GM23248 (cell line): ENCODE results near the gene THG1L. TPM values are rescaled to one million over a fixed set of nuclear protein-coding genes. Genes with fewer than 3 reads are reported as not detected.

ENCODE experiments used
- DNase-seq: peaks from one replicate; pipeline ENCODE4 v3.0.0-alpha.2; 2015
- H2AFZ ChIP-seq: fragments of 200-600 bp; sonication (generic); 2 replicates; pipeline ENCODE4 v1.6.1; 2016; ENCODE audit warnings: antibody characterized with exemption
- H3F3A ChIP-seq: fragments of 200-600 bp; sonication (generic); 2 replicates; pipeline ENCODE4 v1.6.1; 2016; ENCODE audit warnings: mild to moderate bottlenecking, antibody characterized with exemption, mixed run types; ENCODE audit not compliant: insufficient read depth
- H3K27ac ChIP-seq: fragments of 200-600 bp; sonication (generic); 2 replicates; pipeline ENCODE4 v1.5.1; 2016; ENCODE audit warnings: mild to moderate bottlenecking
- H3K27me3 ChIP-seq: fragments of 200-600 bp; sonication (generic); replicated peaks from 2 replicates; pipeline ENCODE4 v1.6.1; 2016; ENCODE audit warnings: mild to moderate bottlenecking; ENCODE audit not compliant: insufficient read depth
- H3K36me3 ChIP-seq: fragments of 200-600 bp; sonication (generic); 2 replicates; pipeline ENCODE4 v1.6.1; 2016; ENCODE audit warnings: low read depth, mild to moderate bottlenecking
- H3K4me1 ChIP-seq: fragments of 200-600 bp; sonication (generic); 2 replicates; pipeline ENCODE4 v1.6.1; 2016; ENCODE audit warnings: mild to moderate bottlenecking; ENCODE audit not compliant: insufficient read depth
- H3K4me2 ChIP-seq: fragments of 200-600 bp; sonication (generic); one replicate; pipeline ENCODE4 v1.6.1; 2016; ENCODE audit warnings: mild to moderate bottlenecking; ENCODE audit not compliant: unreplicated experiment
- H3K4me3 ChIP-seq: fragments of 200-600 bp; sonication (generic); 2 replicates; pipeline ENCODE4 v1.5.1; 2016; ENCODE audit warnings: mild to moderate bottlenecking
- H3K79me2 ChIP-seq: fragments of 200-600 bp; sonication (generic); 2 replicates; pipeline ENCODE4 v1.6.1; 2016; ENCODE audit warnings: mild to moderate bottlenecking; ENCODE audit not compliant: insufficient read depth
- H3K9ac ChIP-seq: fragments of 200-600 bp; sonication (generic); 2 replicates; pipeline ENCODE4 v1.6.1; 2016; ENCODE audit warnings: mild to moderate bottlenecking
- H3K9me2 ChIP-seq: fragments of 200-600 bp; sonication (generic); 2 replicates; pipeline ENCODE4 v1.6.1; 2016; ENCODE audit warnings: mixed run types, mild to moderate bottlenecking, moderate library complexity; ENCODE audit not compliant: insufficient read depth
- H3K9me3 ChIP-seq: fragments of 200-600 bp; sonication (generic); one replicate; pipeline ENCODE4 v1.6.1; 2017; ENCODE audit warnings: low read depth
- H4K20me1 ChIP-seq: fragments of 200-600 bp; sonication (generic); 2 replicates; pipeline ENCODE4 v1.6.0; 2016; ENCODE audit not compliant: insufficient read depth
- EZH2 ChIP-seq: fragments of 200-600 bp; sonication (generic); IDR thresholded peaks from 2 replicates; pipeline ENCODE4 v1.6.1; 2018; ENCODE audit warnings: antibody characterized with exemption, mild to moderate bottlenecking; ENCODE audit not compliant: insufficient read depth, poor library complexity, severe bottlenecking
- EZH2phosphoT487 ChIP-seq: fragments of 200-600 bp; sonication (generic); IDR thresholded peaks from 2 replicates; pipeline ENCODE4 v1.6.1; 2018; ENCODE audit warnings: antibody characterized with exemption, moderate library complexity, mild to moderate bottlenecking, low read depth; ENCODE audit not compliant: insufficient read depth
- WGBS, 2 experiments: methylation state at CpG; one replicate each; pipeline ENCODE4 v1.1.6; 2015 to 2017; ENCODE audit warnings: low lambda C conversion rate in 2 of 2, low coverage in 1 of 2; ENCODE audit errors: missing lambda C conversion rate in 2 of 2; 5-methylcytosine and 5-hydroxymethylcytosine counted together
- in situ Hi-C: fragments of 300-500 bp; cut with MboI; formaldehyde crosslinking; loops from 2 replicates; pipeline ENCODE4 v1.15.0; 2020
- polyA plus RNA-seq: library from polyadenylated mRNA; unstranded; fragments of >200 nt; fragmentation: Nextera tagmentation; extraction: Ambion mirVana; gene quantifications from 2 replicates; pipeline ENCODE4 v1.2.1, GENCODE V29; 2016
- total RNA-seq: library from RNA; depleted of rRNA; stranded (reverse); fragments of >200 nt; shearing (Covaris generic); gene quantifications from 2 replicates; pipeline ENCODE4 v1.2.3, GENCODE V29; 2014

The THG1L gene
- total and polyA plus RNA-seq, 2 experiments from 2014 or later = 8.9 to 10.3 TPM

GRCh38 chr5:157750320-157750719 lies 19.1 kb downstream of the THG1L start:
- H3K27me3 ChIP-seq = no peaks in the 10 kb centered on the region
- H3K79me2 ChIP-seq = no peaks in the 10 kb centered on the region
- H3K9me2 ChIP-seq = no peaks in the 10 kb centered on the region
- no peaks in the 10 kb centered on the region for H3K9me3 ChIP-seq
- H3K27ac ChIP-seq = no peak overlapping the region
- H3K4me3 ChIP-seq = no peak overlapping the region
- TF ChIP-seq EZH2phosphoT487 = no peak
- TF ChIP-seq EZH2 = no peak
- H4K20me1 ChIP-seq = no peaks in the 10 kb centered on the region
- H3K9ac ChIP-seq = no peak overlapping the region
- peaks cover 9% of the 10 kb centered on the region for H3F3A ChIP-seq
- peak; percentile 54 for DNase-seq
- H3K36me3 ChIP-seq = no peaks in the 10 kb centered on the region
- H3K4me1 ChIP-seq = peaks cover 10% of the 10 kb centered on the region
- no peak overlapping the region for H3K4me2 ChIP-seq
- H2AFZ ChIP-seq = no peak overlapping the region
- 63 to 83% methylated on average over 1 of the region's 1 CpG for WGBS, 2 experiments
- in situ Hi-C loops = no loop called here

DNA sequence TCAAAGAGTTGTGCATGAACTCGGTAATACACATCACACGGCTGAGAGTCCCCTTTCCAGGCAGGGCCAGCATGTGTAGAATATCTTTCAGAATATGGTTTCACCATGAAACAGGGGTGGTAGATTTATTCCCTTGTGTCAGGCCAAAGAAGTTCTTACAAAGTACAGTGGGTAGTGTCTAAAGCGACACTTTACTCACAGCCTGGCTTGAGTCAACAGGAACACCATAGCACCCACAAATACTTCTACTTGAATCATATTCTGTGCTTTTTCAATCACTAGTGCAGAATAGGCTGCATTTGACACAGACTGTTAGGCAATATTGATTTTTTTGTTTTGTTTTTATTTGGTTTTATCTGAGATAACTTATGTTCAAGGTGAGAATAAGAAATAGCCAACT lies 24.9 kb downstream of the THG1L start:
- DNase-seq = no peak
- Histone ChIP-seq H3F3A (no peaks in the 10 kb centered on the region), H3K79me2 (no peaks in the 10 kb centered on the region), H4K20me1 (no peaks in the 10 kb centered on the region), H3K4me2 (no peak overlapping the region), H3K9me3 (no peaks in the 10 kb centered on the region), H2AFZ (no peak overlapping the region), H3K9me2 (no peaks in the 10 kb centered on the region), H3K27ac (no peak overlapping the region), H3K4me3 (no peak overlapping the region), H3K27me3 (no peaks in the 10 kb centered on the region), H3K36me3 (no peaks in the 10 kb centered on the region), H3K9ac (no peak overlapping the region), H3K4me1 (no peaks in the 10 kb centered on the region)
- 97 to 100% methylated on average over 3 of the region's 3 CpGs for WGBS, 2 experiments
- in situ Hi-C loops = no loop called here
- TF ChIP-seq EZH2phosphoT487 = no peak
- no peak for TF ChIP-seq EZH2

DNA sequence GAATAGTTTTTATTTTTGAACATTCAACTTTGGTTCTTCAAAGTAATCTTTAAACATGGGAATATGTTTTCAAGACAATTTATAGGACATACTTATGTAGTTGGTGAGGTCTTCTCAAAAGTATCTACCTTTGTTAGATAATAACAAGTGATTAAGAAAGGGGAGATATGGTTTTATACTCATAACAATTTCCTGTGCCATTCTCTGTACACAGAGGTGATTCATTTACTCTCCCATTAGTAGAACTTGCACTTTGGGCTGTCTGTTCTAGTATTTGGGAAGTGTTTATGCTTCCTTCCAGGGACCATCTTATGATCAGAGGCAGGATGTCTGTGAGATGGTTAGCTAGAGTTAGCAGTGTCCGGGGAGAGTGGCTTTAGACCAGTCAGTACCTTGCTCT lies 27.5 kb downstream of the THG1L start:
- Histone ChIP-seq H3K27me3 (no peaks in the 10 kb centered on the region), H3K4me2 (no peak overlapping the region), H3K27ac (no peak overlapping the region), H3K4me3 (no peak overlapping the region), H3K9me2 (no peaks in the 10 kb centered on the region), H3F3A (no peaks in the 10 kb centered on the region), H3K79me2 (no peaks in the 10 kb centered on the region), H3K4me1 (no peaks in the 10 kb centered on the region), H2AFZ (no peak overlapping the region), H3K36me3 (no peaks in the 10 kb centered on the region), H3K9me3 (no peaks in the 10 kb centered on the region), H3K9ac (no peak overlapping the region), H4K20me1 (no peaks in the 10 kb centered on the region)
- DNase-seq = no peak
- WGBS, 2 experiments = 68 to 78% methylated on average over 1 of the region's 1 CpG
- TF ChIP-seq EZH2phosphoT487 (no peak), EZH2 (no peak)
- in situ Hi-C loops = no loop called here

GRCh38 chr5:157761690-157762621 lies 30.7 kb downstream of the THG1L start:
- TF ChIP-seq EZH2phosphoT487 (no peak), EZH2 (no peak)
- in situ Hi-C loops = no loop called here
- Histone ChIP-seq H3F3A (no peaks in the 10 kb centered on the region), H3K4me2 (no peak overlapping the region), H3K27me3 (no peaks in the 10 kb centered on the region), H3K36me3 (no peaks in the 10 kb centered on the region), H2AFZ (no peak overlapping the region), H4K20me1 (no peaks in the 10 kb centered on the region), H3K9ac (no peak overlapping the region), H3K4me3 (no peak overlapping the region), H3K27ac (no peak overlapping the region), H3K9me3 (no peaks in the 10 kb centered on the region), H3K9me2 (no peaks in the 10 kb centered on the region), H3K4me1 (no peaks in the 10 kb centered on the region), H3K79me2 (no peaks in the 10 kb centered on the region)
- 36 to 38% methylated on average over 10 of the region's 10 CpGs for WGBS, 2 experiments
- peak; percentile 77 for DNase-seq
